Astrocyte (in vitro differentiated cells and primary cell): ENCODE measurements around the gene FES.

Experiments used
- EZH2 ChIP-seq: IDR thresholded peaks from 2 replicates; pipeline ENCODE4 v1.6.1; 2012; ENCODE audit warnings: mild to moderate bottlenecking, low read length, inconsistent platforms; ENCODE audit not compliant: insufficient read depth
- TF ChIP-seq, protein P1 (sequence below): IDR thresholded peaks from 2 replicates; pipeline ENCODE4 v1.5.1; 2011; ENCODE audit warnings: low read depth, mild to moderate bottlenecking, inconsistent platforms, low read length, moderate library complexity; ENCODE audit not compliant: insufficient read depth

DNA sequence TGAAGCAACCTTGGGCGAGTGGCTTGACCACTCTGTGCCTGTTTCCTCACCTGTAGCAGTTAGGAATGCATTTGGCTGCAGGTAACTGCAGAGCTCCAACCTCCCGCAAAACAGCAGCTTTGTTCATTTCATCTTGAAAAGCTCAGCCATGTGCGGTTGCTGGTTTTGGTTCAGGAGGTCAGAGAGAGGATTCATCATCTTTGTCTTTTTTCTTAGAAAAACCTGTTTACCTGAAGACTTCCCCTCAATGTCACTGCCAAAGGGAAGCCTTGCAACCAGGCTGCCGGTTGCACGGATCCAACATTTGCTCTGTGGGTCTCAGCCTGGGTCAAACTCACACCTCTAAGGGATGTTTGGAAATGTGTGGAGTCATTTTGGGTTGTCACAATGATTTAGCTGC is 32.4 kb upstream of the FES start:
- TF ChIP-seq, protein P1, sequence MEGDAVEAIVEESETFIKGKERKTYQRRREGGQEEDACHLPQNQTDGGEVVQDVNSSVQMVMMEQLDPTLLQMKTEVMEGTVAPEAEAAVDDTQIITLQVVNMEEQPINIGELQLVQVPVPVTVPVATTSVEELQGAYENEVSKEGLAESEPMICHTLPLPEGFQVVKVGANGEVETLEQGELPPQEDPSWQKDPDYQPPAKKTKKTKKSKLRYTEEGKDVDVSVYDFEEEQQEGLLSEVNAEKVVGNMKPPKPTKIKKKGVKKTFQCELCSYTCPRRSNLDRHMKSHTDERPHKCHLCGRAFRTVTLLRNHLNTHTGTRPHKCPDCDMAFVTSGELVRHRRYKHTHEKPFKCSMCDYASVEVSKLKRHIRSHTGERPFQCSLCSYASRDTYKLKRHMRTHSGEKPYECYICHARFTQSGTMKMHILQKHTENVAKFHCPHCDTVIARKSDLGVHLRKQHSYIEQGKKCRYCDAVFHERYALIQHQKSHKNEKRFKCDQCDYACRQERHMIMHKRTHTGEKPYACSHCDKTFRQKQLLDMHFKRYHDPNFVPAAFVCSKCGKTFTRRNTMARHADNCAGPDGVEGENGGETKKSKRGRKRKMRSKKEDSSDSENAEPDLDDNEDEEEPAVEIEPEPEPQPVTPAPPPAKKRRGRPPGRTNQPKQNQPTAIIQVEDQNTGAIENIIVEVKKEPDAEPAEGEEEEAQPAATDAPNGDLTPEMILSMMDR = no peak
- no peak for TF ChIP-seq EZH2
